ENCODE results near the gene DPF1. TPM values are rescaled to one million over a fixed set of nuclear protein-coding genes. Genes with fewer than 3 reads are reported as not detected.

The DPF1 gene
- total and polyA plus RNA-seq, 4 donors: not detected

DNA sequence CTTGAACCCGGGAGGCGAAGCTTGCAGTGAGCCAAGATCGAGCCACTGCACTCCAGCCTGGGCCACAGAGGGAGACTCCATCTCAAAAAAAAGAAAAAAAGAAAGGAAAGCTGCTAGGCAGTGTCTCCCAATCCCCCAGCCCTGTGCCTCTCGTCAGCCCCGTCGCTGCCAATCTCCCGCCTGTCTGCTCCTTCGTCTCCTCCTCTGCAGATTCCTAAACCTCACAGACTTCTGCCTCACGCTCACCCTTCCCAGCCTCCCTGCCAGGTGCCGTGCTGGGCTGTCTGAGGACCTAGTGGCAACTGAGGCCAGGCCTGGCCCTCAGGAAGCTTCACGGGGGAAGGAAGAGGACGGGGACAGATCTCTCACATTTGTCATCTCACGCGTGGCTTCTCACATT, 21.5 kb downstream of the DPF1 start (continued):
- TF ChIP-seq HNF4G (IDR thresholded peaks at IDR 0.05) (no peak), SP1 (IDR thresholded peaks at IDR 0.05) (no peak), JUND (IDR thresholded peaks at IDR 0.05) (no peak), FOXA1 (IDR thresholded peaks at IDR 0.05) (no peak), MAX (IDR thresholded peaks at IDR 0.05) (no peak), RXRA (IDR thresholded peaks at IDR 0.05) (no peak), TAF1 (conservative IDR thresholded peaks at IDR 0.05) (no peak)
- TF ChIP-seq, protein P1, sequence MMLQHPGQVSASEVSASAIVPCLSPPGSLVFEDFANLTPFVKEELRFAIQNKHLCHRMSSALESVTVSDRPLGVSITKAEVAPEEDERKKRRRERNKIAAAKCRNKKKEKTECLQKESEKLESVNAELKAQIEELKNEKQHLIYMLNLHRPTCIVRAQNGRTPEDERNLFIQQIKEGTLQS (IDR thresholded peaks at IDR 0.05): no peak

- Histone ChIP-seq H3K9ac (ENCODE audit: low read depth in 1 of 2, low read length in 2 of 2) (no peak overlapping the region), H3K36me3 (ENCODE audit: control insufficient read depth in 4 of 4, insufficient read depth in 3 of 4, low read depth in 1 of 4, low read length in 3 of 4) (peaks cover 3 to 34% (median 5%) of the 10 kb centered on the region in 4 donors), H3K4me1 (ENCODE audit: control insufficient read depth in 4 of 4, insufficient read depth in 4 of 4, low read length in 3 of 4) (no peaks in the 10 kb centered on the region), H3K27ac (ENCODE audit: low read depth in 1 of 2, low read length in 2 of 2) (no peak overlapping the region), H3K4me3 (ENCODE audit: low read depth in 1 of 3, low read length in 3 of 3) (no peak overlapping the region), H3K9me3 (ENCODE audit: control insufficient read depth in 4 of 4, low read length in 3 of 4) (no peaks in the 10 kb centered on the region), H3K27me3 (ENCODE audit: control insufficient read depth in 4 of 4, insufficient read depth in 4 of 4, low read length in 3 of 4) (no peaks in the 10 kb centered on the region)
- TF ChIP-seq TAF1 (conservative IDR thresholded peaks at IDR 0.05) (no peak), RXRA (IDR thresholded peaks at IDR 0.05) (no peak), FOXA2 (IDR thresholded peaks at IDR 0.05) (no peak), NR2F2 (IDR thresholded peaks at IDR 0.05) (no peak), FOXA1 (IDR thresholded peaks at IDR 0.05) (no peak), GABPA (IDR thresholded peaks at IDR 0.05 in 1 of 2, conservative IDR thresholded peaks at IDR 0.05 in 1 of 2) (no peak), MAX (IDR thresholded peaks at IDR 0.05) (no peak), RAD21 (IDR thresholded peaks at IDR 0.05) (no peak)
- TF ChIP-seq, protein P2, sequence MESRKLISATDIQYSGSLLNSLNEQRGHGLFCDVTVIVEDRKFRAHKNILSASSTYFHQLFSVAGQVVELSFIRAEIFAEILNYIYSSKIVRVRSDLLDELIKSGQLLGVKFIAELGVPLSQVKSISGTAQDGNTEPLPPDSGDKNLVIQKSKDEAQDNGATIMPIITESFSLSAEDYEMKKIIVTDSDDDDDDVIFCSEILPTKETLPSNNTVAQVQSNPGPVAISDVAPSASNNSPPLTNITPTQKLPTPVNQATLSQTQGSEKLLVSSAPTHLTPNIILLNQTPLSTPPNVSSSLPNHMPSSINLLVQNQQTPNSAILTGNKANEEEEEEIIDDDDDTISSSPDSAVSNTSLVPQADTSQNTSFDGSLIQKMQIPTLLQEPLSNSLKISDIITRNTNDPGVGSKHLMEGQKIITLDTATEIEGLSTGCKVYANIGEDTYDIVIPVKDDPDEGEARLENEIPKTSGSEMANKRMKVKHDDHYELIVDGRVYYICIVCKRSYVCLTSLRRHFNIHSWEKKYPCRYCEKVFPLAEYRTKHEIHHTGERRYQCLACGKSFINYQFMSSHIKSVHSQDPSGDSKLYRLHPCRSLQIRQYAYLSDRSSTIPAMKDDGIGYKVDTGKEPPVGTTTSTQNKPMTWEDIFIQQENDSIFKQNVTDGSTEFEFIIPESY (IDR thresholded peaks at IDR 0.05): no peak
- no peak for DNase-seq (ENCODE audit: low spot score)
- 95% methylated on average over 15 of the region's 15 CpGs for WGBS
Observed at GRCh38 chr19:38201731-38202130, 22.3 kb downstream of the DPF1 start.

- Histone ChIP-seq H3K27me3 (ENCODE audit: control insufficient read depth in 4 of 4, insufficient read depth in 4 of 4, low read length in 3 of 4) (no peaks in the 10 kb centered on the region), H3K4me3 (ENCODE audit: low read depth in 1 of 3, low read length in 3 of 3) (no peak overlapping the region), H3K27ac (ENCODE audit: low read depth in 1 of 2, low read length in 2 of 2) (no peak overlapping the region), H3K36me3 (ENCODE audit: control insufficient read depth in 4 of 4, insufficient read depth in 3 of 4, low read depth in 1 of 4, low read length in 3 of 4) (peaks cover 2 to 23% (median 3%) of the 10 kb centered on the region in 4 donors), H3K9me3 (ENCODE audit: control insufficient read depth in 4 of 4, low read length in 3 of 4) (no peaks in the 10 kb centered on the region), H3K4me1 (ENCODE audit: control insufficient read depth in 4 of 4, insufficient read depth in 4 of 4, low read length in 3 of 4) (no peaks in the 10 kb centered on the region), H3K9ac (ENCODE audit: low read depth in 1 of 2, low read length in 2 of 2) (no peak overlapping the region)
- DNase-seq (ENCODE audit: low spot score): no peak
- whole genome bisulfite sequencing: 96% methylated on average over 11 of the region's 11 CpGs
- no peak for TF ChIP-seq SP1 (IDR thresholded peaks at IDR 0.05)
- TF ChIP-seq RAD21 (IDR thresholded peaks at IDR 0.05): no peak
- no peak for TF ChIP-seq RXRA (IDR thresholded peaks at IDR 0.05)
- no peak for TF ChIP-seq REST (IDR thresholded peaks at IDR 0.05)
- TF ChIP-seq NR2F2 (IDR thresholded peaks at IDR 0.05): no peak
- TF ChIP-seq, protein P2 (IDR thresholded peaks at IDR 0.05): no peak
- no peak for TF ChIP-seq JUND (IDR thresholded peaks at IDR 0.05)
- TF ChIP-seq HNF4A (conservative IDR thresholded peaks at IDR 0.05): no peak
- no peak for TF ChIP-seq MAX (IDR thresholded peaks at IDR 0.05)
- TF ChIP-seq, protein P1 (IDR thresholded peaks at IDR 0.05): no peak
- TF ChIP-seq, protein P3, sequence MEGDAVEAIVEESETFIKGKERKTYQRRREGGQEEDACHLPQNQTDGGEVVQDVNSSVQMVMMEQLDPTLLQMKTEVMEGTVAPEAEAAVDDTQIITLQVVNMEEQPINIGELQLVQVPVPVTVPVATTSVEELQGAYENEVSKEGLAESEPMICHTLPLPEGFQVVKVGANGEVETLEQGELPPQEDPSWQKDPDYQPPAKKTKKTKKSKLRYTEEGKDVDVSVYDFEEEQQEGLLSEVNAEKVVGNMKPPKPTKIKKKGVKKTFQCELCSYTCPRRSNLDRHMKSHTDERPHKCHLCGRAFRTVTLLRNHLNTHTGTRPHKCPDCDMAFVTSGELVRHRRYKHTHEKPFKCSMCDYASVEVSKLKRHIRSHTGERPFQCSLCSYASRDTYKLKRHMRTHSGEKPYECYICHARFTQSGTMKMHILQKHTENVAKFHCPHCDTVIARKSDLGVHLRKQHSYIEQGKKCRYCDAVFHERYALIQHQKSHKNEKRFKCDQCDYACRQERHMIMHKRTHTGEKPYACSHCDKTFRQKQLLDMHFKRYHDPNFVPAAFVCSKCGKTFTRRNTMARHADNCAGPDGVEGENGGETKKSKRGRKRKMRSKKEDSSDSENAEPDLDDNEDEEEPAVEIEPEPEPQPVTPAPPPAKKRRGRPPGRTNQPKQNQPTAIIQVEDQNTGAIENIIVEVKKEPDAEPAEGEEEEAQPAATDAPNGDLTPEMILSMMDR (IDR thresholded peaks at IDR 0.05; ENCODE audit: low read depth, low read length, missing input control): no peak
- TF ChIP-seq GABPA (IDR thresholded peaks at IDR 0.05 in 1 of 2, conservative IDR thresholded peaks at IDR 0.05 in 1 of 2): no peak
- TF ChIP-seq FOXA1 (IDR thresholded peaks at IDR 0.05): no peak
- no peak for TF ChIP-seq FOXA2 (IDR thresholded peaks at IDR 0.05)
- no peak for TF ChIP-seq EGR1 (IDR thresholded peaks at IDR 0.05; ENCODE audit: low read depth in 2 of 2)
- no peak for TF ChIP-seq TAF1 (conservative IDR thresholded peaks at IDR 0.05)
- no peak for TF ChIP-seq HNF4G (IDR thresholded peaks at IDR 0.05)
- no peak for TF ChIP-seq YY1 (IDR thresholded peaks at IDR 0.05)
Observed at GRCh38 chr19:38199340-38199739, 24.7 kb downstream of the DPF1 start.

Data from liver (tissue), 9 donors.